Kidney epithelial cell (primary cell): ENCODE results near the gene STK39. TPM values are rescaled to one million over a fixed set of nuclear protein-coding genes. Genes with fewer than 3 reads are reported as not detected.
"Not testable (repeated sequence)": the region's sequence is repeated elsewhere in the genome, so short reads cannot be mapped to it uniquely, and the experiment has no call there.

Experiments used
- DNase-seq: peaks from one replicate; pipeline ENCODE4 v3.0.0-alpha.2; 2010; ENCODE audit warnings: low read depth
- H3K27me3 ChIP-seq: 2 replicates; pipeline ENCODE4 v1.6.0; 2011; ENCODE audit warnings: low read length; ENCODE audit not compliant: control insufficient read depth, insufficient read depth
- H3K36me3 ChIP-seq: 2 replicates; pipeline ENCODE4 v1.5.1; 2011; ENCODE audit warnings: low read length; ENCODE audit not compliant: control insufficient read depth, insufficient read depth
- H3K4me3 ChIP-seq: 2 replicates; pipeline ENCODE4 v1.5.1; 2011; ENCODE audit warnings: low read depth, mild to moderate bottlenecking, control low read depth, low read length
- total RNA-seq: library from RNA; depleted of rRNA; stranded (reverse); fragments of >200 nt; gene quantifications from 2 replicates; pipeline ENCODE4 v1.2.3, GENCODE V29; 2015
- TF ChIP-seq, protein P1 (sequence below): IDR thresholded peaks from 2 replicates; pipeline ENCODE4 v1.5.1; 2011; ENCODE audit warnings: mild to moderate bottlenecking, moderate library complexity, low read length, control low read depth, inconsistent platforms; ENCODE audit not compliant: insufficient read depth, poor library complexity, severe bottlenecking

The STK39 gene
- total RNA-seq, 1 donor from 2014 or later, result 30.1 TPM

DNA sequence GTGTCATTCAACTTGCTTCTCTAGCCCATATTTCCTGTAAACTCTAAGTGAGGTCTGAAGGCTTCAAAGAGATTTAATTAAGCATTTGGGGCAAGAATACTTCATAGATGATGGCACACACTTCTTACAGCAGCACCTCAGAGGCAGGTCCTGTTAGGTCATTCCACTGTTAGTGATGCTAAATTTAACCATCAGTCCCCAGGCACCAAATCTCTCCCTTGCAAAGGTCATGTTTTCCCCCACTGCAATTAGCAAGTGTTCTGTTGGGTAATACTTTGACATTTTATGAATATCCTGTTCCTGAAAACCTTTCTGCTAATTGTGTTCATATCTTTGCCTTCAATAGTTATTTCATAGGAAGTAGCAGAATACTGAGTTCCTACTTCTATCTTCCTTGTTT lies 117.0 kb downstream of the STK39 start:
- TF ChIP-seq, protein P1, sequence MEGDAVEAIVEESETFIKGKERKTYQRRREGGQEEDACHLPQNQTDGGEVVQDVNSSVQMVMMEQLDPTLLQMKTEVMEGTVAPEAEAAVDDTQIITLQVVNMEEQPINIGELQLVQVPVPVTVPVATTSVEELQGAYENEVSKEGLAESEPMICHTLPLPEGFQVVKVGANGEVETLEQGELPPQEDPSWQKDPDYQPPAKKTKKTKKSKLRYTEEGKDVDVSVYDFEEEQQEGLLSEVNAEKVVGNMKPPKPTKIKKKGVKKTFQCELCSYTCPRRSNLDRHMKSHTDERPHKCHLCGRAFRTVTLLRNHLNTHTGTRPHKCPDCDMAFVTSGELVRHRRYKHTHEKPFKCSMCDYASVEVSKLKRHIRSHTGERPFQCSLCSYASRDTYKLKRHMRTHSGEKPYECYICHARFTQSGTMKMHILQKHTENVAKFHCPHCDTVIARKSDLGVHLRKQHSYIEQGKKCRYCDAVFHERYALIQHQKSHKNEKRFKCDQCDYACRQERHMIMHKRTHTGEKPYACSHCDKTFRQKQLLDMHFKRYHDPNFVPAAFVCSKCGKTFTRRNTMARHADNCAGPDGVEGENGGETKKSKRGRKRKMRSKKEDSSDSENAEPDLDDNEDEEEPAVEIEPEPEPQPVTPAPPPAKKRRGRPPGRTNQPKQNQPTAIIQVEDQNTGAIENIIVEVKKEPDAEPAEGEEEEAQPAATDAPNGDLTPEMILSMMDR, result no peak
- DNase-seq, result no peak
- Histone ChIP-seq H3K36me3 (no peaks in the 10 kb centered on the region), H3K4me3 (no peak overlapping the region), H3K27me3 (no peaks in the 10 kb centered on the region)

DNA sequence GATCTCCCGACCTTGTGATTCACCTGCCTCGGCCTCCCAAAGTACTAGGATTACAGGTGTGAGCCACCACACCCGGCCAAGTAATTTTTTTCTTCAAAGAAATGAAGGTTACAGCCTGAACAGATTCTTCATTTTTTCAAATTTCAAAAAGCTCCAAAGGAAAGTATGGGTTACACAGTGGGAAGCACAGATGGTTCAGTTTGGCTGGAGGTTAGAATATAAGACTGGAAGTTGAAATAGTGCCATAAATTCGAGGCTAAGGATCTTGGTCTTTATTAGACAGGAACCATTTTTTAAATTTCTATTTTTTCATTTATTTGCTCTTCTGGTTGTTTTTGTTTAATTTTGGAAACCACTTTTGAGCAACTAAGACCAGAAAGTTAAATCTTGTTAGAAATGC lies 120.0 kb downstream of the STK39 start:
- Histone ChIP-seq H3K36me3 (no peaks in the 10 kb centered on the region), H3K4me3 (no peak overlapping the region), H3K27me3 (no peaks in the 10 kb centered on the region)
- TF ChIP-seq, protein P1, result no peak
- no peak for DNase-seq

GRCh38 chr2:168122210-168122609 lies 125.2 kb downstream of the STK39 start:
- not testable (repeated sequence) for DNase-seq, H3K4me3 ChIP-seq, H3K36me3 ChIP-seq, H3K27me3 ChIP-seq

- Histone ChIP-seq H3K27me3 (no peaks in the 10 kb centered on the region), H3K4me3 (no peak overlapping the region), H3K36me3 (no peaks in the 10 kb centered on the region)
- DNase-seq, result no peak
- TF ChIP-seq, protein P1, result no peak
These were observed 126.7 kb downstream of the STK39 start for GRCh38 chr2:168120730-168121129.

DNA sequence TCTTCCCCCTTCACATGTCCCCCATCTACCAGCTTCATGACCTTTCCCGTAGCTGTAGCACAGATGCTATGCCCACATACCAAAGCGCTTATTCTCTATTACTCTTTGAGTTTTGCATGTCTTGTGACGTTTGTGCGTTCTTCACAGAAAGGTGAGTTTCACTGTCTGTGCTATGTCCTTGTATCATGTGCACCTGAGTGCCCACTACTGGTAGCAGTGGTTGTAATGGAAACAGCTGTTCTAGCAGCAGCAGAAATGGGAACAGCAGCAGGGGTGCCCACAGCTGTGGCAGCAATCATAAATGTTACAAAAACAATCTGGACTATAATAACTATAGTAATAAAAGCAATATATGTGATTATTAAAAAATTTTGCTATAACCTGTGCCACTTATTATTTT lies 127.1 kb downstream of the STK39 start:
- Histone ChIP-seq H3K27me3 (no peaks in the 10 kb centered on the region), H3K4me3 (no peak overlapping the region), H3K36me3 (no peaks in the 10 kb centered on the region)
- no peak for DNase-seq
- TF ChIP-seq, protein P1, result peak; percentile 13

GRCh38 chr2:168119515-168120141 lies 127.8 kb downstream of the STK39 start:
- TF ChIP-seq, protein P1, result peak; percentile 66
- no peak overlapping the region for H3K4me3 ChIP-seq
- DNase-seq, result peak; percentile 28
- H3K36me3 ChIP-seq, result no peaks in the 10 kb centered on the region
- H3K27me3 ChIP-seq, result no peaks in the 10 kb centered on the region
